HepG2 (cell line): ENCODE measurements around the gene ESYT3. TPM values are rescaled to one million over a fixed set of nuclear protein-coding genes. Genes with fewer than 3 reads are reported as not detected.

ENCODE experiments used
- ATAC-seq: fragments of 200-7000 bp; cut with Tn5 transposase; 3 replicates; pipeline ENCODE4 v1.9.1; 2020; ENCODE audit warnings: mild to moderate bottlenecking, moderate library complexity
- BruUV-seq: library from RNA; stranded (reverse); fragments of 400-500 nt; replicated peaks from 2 replicates; lab custom pipeline; 2021; lab: Mats Ljungman, UMichigan
- CTCF ChIA-PET: fragments of 300-600 bp; formaldehyde crosslinking; extraction: SDS; loops from one replicate; lab custom pipeline; 2021; ENCODE audit warnings: low total read pairs, inconsistent platforms, low intra/inter-chr PET ratio; lab: Yijun Ruan, JAX
- POLR2A ChIA-PET: fragments of 350-600 bp; sonication (Branson Sonifier 250); formaldehyde crosslinking; loops from one replicate; lab custom pipeline; 2020; ENCODE audit warnings: antibody characterized with exemption, inconsistent platforms; lab: Yijun Ruan, JAX
- DNase-seq: peaks from one replicate; pipeline ENCODE4 v3.0.0-alpha.2; 2015; ENCODE audit warnings: low spot score
- FAIRE-seq: peaks from 3 replicates; lab custom pipeline; 2011; peaks lifted over from hg19 to GRCh38; lab: Jason Lieb, UNC
- H2AFZ ChIP-seq: one replicate; pipeline ENCODE4 v1.6.1; 2011; ENCODE audit warnings: low read length, inconsistent platforms
- H3K27ac ChIP-seq: fragments of 300-600 bp; 3 replicates; pipeline ENCODE4 v1.8.0; 2011; ENCODE audit warnings: mixed run types, mild to moderate bottlenecking, mixed read lengths, low read length, inconsistent platforms; ENCODE audit not compliant: insufficient read depth; ENCODE audit errors: extremely low read length
- H3K27me3 ChIP-seq, 2 experiments: fragments of 200-600 bp in 1 of 2; 2 replicates in 1 of 2; 3 replicates in 1 of 2; pipeline versions ENCODE4 v1.6.0 to v1.8.0; 2011; ENCODE audit warnings: low read length in 2 of 2, mild to moderate bottlenecking in 2 of 2, moderate library complexity in 2 of 2, inconsistent platforms in 1 of 2; ENCODE audit not compliant: insufficient read depth in 2 of 2, control insufficient read depth in 1 of 2
- H3K36me3 ChIP-seq, 2 experiments: fragments of 200-600 bp in 1 of 2; replicated peaks in 1 of 2; 2 replicates in 1 of 2; 3 replicates in 1 of 2; pipeline versions ENCODE4 v1.5.1 to v1.8.0; 2011; ENCODE audit warnings: low read length in 2 of 2, inconsistent platforms in 1 of 2; ENCODE audit not compliant: insufficient read depth in 2 of 2, control insufficient read depth in 1 of 2
- H3K4me1 ChIP-seq: 2 replicates; pipeline ENCODE4 v1.5.1; 2012; ENCODE audit warnings: low read length, inconsistent platforms; ENCODE audit not compliant: insufficient read depth
- H3K4me2 ChIP-seq: 2 replicates; pipeline ENCODE4 v1.6.0; 2011; ENCODE audit warnings: low read depth, low read length, inconsistent platforms
- H3K4me3 ChIP-seq, 3 experiments: fragments of 200-600 bp in 1 of 3; sonication (generic), shearing (Covaris generic) in 1 of 3; replicated peaks in 1 of 3; 2 replicates each; pipeline ENCODE4 v1.5.1; 2011 to 2016; ENCODE audit warnings: low read length in 3 of 3, inconsistent platforms in 2 of 3, low read depth in 2 of 3, mild to moderate bottlenecking in 2 of 3, control low read depth in 1 of 3, mixed read lengths in 1 of 3; ENCODE audit not compliant: insufficient read depth in 1 of 3
- H3K79me2 ChIP-seq: one replicate; pipeline ENCODE4 v1.6.1; 2011; ENCODE audit warnings: low read length, inconsistent platforms; ENCODE audit not compliant: insufficient read depth
- H3K9ac ChIP-seq: 2 replicates; pipeline ENCODE4 v1.6.0; 2011; ENCODE audit warnings: mild to moderate bottlenecking, low read depth, low read length, inconsistent platforms; ENCODE audit not compliant: insufficient read depth
- H3K9me3 ChIP-seq: 2 replicates; pipeline ENCODE4 v1.5.1; 2012; ENCODE audit warnings: mild to moderate bottlenecking, low read length
- H4K20me1 ChIP-seq: 2 replicates; pipeline ENCODE4 v1.6.0; 2011; ENCODE audit warnings: inconsistent platforms, mild to moderate bottlenecking, low read length, moderate library complexity; ENCODE audit not compliant: insufficient read depth
- DPF2 ChIP-seq: sonication (generic); formaldehyde crosslinking; IDR thresholded peaks from 2 replicates; pipeline ENCODE4 v1.4.0; 2020; ENCODE audit warnings: mild to moderate bottlenecking, low read depth, missing genetic modification reagents, borderline replicate concordance
- FOXJ3 ChIP-seq: sonication (generic); formaldehyde crosslinking; IDR thresholded peaks from 2 replicates; pipeline ENCODE4 v1.4.0; 2020; ENCODE audit warnings: missing genetic modification reagents, mild to moderate bottlenecking, borderline replicate concordance
- HNF4A ChIP-seq: sonication (generic); formaldehyde crosslinking; IDR thresholded peaks from 2 replicates; pipeline ENCODE4 v1.4.0; 2020; ENCODE audit warnings: missing genetic modification reagents
- HNF4G ChIP-seq, 2 experiments: sonication (generic) in 1 of 2; formaldehyde crosslinking in 1 of 2; IDR thresholded peaks; 2 replicates each; pipeline versions ENCODE4 v1.4.0 to v1.6.1; 2011 to 2020; ENCODE audit warnings: borderline replicate concordance in 2 of 2, low read depth in 2 of 2, mild to moderate bottlenecking in 2 of 2, low read length in 1 of 2, missing genetic modification reagents in 1 of 2, moderate library complexity in 1 of 2
- HNRNPL ChIP-seq: fragments of 200-400 bp; formaldehyde crosslinking; IDR thresholded peaks from 2 replicates; pipeline ENCODE4 v1.6.1; 2017; ENCODE audit warnings: mild to moderate bottlenecking, low read depth, low read length
- KDM2A ChIP-seq: sonication (generic); formaldehyde crosslinking; IDR thresholded peaks from 2 replicates; pipeline ENCODE4 v1.4.0; 2020; ENCODE audit warnings: low read depth, missing genetic modification reagents, borderline replicate concordance
- KDM4B ChIP-seq: sonication (generic); formaldehyde crosslinking; IDR thresholded peaks from 2 replicates; pipeline ENCODE4 v1.4.0; 2020; ENCODE audit warnings: missing genetic modification reagents
- KLF11 ChIP-seq: IDR thresholded peaks from 2 replicates; pipeline ENCODE4 v1.6.1; 2016; ENCODE audit warnings: missing compliant biosample characterization
- MBNL3 ChIP-seq: fragments of 250-450 bp; sonication (Bioruptor Pico); conservative IDR thresholded peaks from 2 replicates; pipeline ENCODE4 v1.8.0; 2022; ENCODE audit warnings: mild to moderate bottlenecking, inconsistent platforms
- PAWR ChIP-seq: sonication (generic); formaldehyde crosslinking; IDR thresholded peaks from 2 replicates; pipeline ENCODE4 v1.4.0; 2020; ENCODE audit warnings: missing genetic modification reagents, mild to moderate bottlenecking, borderline replicate concordance
- POGZ ChIP-seq: sonication (generic); formaldehyde crosslinking; IDR thresholded peaks from 2 replicates; pipeline ENCODE4 v1.4.0; 2020; ENCODE audit warnings: mild to moderate bottlenecking, missing genetic modification reagents
- RAD21 ChIP-seq: fragments of 450-650 bp; formaldehyde crosslinking; IDR thresholded peaks from 2 replicates; pipeline ENCODE4 v1.5.0; 2020; ENCODE audit warnings: mild to moderate bottlenecking
- RBFOX2 ChIP-seq: fragments of 200-400 bp; formaldehyde crosslinking; IDR thresholded peaks from 2 replicates; pipeline ENCODE4 v1.6.1; 2017; ENCODE audit warnings: low read depth, mild to moderate bottlenecking, low read length
- SATB2 ChIP-seq: sonication (generic); formaldehyde crosslinking; IDR thresholded peaks from 2 replicates; pipeline ENCODE4 v1.5.0; 2020; ENCODE audit warnings: missing genetic modification reagents
- SOX6 ChIP-seq, 2 experiments: fragments of 450-650 bp in 1 of 2; sonication (generic) in 1 of 2; formaldehyde crosslinking in 1 of 2; IDR thresholded peaks; 2 replicates each; pipeline versions ENCODE4 v1.4.0 to v1.6.1; 2017 to 2020; ENCODE audit warnings: antibody characterized with exemption in 1 of 2, mild to moderate bottlenecking in 1 of 2, missing genetic modification reagents in 1 of 2
- TARDBP ChIP-seq: sonication (generic); formaldehyde crosslinking; IDR thresholded peaks from 2 replicates; pipeline ENCODE4 v1.8.0; 2022; ENCODE audit warnings: mild to moderate bottlenecking, missing genetic modification reagents
- ZMAT3 ChIP-seq: sonication (generic); formaldehyde crosslinking; conservative IDR thresholded peaks from 2 replicates; pipeline ENCODE4 v1.7.0; 2021; ENCODE audit warnings: missing genetic modification reagents
- ZNF790 ChIP-seq: sonication (generic); formaldehyde crosslinking; IDR thresholded peaks from 2 replicates; pipeline ENCODE4 v1.8.0; 2022; ENCODE audit warnings: missing genetic modification reagents, mild to moderate bottlenecking, borderline replicate concordance
- WGBS: methylation state at CpG from one replicate; pipeline ENCODE4 v1.1.6; 2017; ENCODE audit warnings: low lambda C conversion rate; 5-methylcytosine and 5-hydroxymethylcytosine counted together
- in situ Hi-C: cut with HindIII; loops from 2 replicates; pipeline ENCODE4 v1.10.0; 2017; ENCODE audit warnings: low pct_unique_long_range_greater_than_20kb; ENCODE audit not compliant: extremely low pct_ligation_motif_present
- intact Hi-C: fragments of 100-400 bp; cut with micrococcal nuclease; formaldehyde crosslinking; loops from one replicate; pipeline ENCODE4 v1.10.0; 2022; ENCODE audit not compliant: unreplicated experiment
- polyA plus RNA-seq, 8 experiments: library from polyadenylated mRNA; depleted of rRNA in 3 of 8; stranded (reverse) in 7 of 8; unstranded in 1 of 8; fragments of >200 nt; fragmentation: Illumina TruSeq in 4 of 8; extraction: Trizol in 4 of 8; gene quantifications; 2 replicates each; pipeline versions ENCODE4 v1.2.1 to v1.2.3, GENCODE V29; 2011 to 2016; ENCODE audit warnings: low read depth in 4 of 8, missing spikeins in 1 of 8, mixed read lengths in 1 of 8; ENCODE audit not compliant: insufficient read depth in 1 of 8
- total RNA-seq, 5 experiments: library from RNA; depleted of rRNA; stranded (reverse); fragments of >200 nt; fragmentation: Illumina TruSeq; extraction: Trizol; gene quantifications; 2 replicates each; pipeline ENCODE4 v1.2.3, GENCODE V29; 2016; ENCODE audit warnings: low read depth in 1 of 5
- TF ChIP-seq, protein P1 (sequence below): sonication (generic); formaldehyde crosslinking; IDR thresholded peaks from 2 replicates; pipeline ENCODE4 v1.5.1; 2020; ENCODE audit warnings: mild to moderate bottlenecking, missing genetic modification reagents
- TF ChIP-seq, protein P2 (sequence below): sonication (generic); formaldehyde crosslinking; IDR thresholded peaks from 2 replicates; pipeline ENCODE4 v1.5.0; 2020; ENCODE audit warnings: mild to moderate bottlenecking, missing genetic modification reagents

The ESYT3 gene
- total and polyA plus RNA-seq, 2 of the 13 experiments (the other 11 are each of a cell fraction or from before 2014, with no cell fraction given), result 1.5 to 4.1 TPM

DNA sequence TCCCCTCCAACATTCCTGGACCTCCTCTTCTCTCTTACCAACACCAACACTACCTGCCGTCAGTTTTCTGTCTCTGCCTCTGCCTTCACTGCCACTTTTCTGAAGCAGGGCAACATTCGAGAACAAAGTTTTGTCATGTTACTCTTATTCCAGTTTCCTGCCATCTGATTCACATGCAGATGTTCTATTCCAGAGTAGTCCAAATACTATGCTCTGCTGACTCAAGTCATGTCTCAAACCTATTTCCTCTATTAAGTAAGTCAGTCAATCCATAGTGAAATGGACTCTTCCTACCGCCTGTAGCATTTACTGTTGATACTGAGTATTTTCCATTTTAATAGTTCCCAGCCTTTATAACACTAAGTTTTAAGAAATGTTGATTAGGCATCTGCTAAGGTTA, 43.4 kb downstream of the ESYT3 start:
- Histone ChIP-seq H3K4me2 (no peak overlapping the region), H3K4me3 (no peak overlapping the region), H3K27ac (no peak overlapping the region), H2AFZ (no peak overlapping the region), H3K4me1 (no peaks in the 10 kb centered on the region), H3K27me3 (no peaks in the 10 kb centered on the region), H3K79me2 (no peaks in the 10 kb centered on the region), H3K9me3 (no peaks in the 10 kb centered on the region), H4K20me1 (no peaks in the 10 kb centered on the region), H3K36me3 (no peaks in the 10 kb centered on the region), H3K9ac (no peak overlapping the region)
- CTCF ChIA-PET, result no interaction called here
- TF ChIP-seq HNF4A (no peak), PAWR (CRISPR knock-in tag) (no peak), TARDBP (CRISPR knock-in tag) (no peak), SOX6 (IDR thresholded peaks at IDR 0.05) (no peak), SOX6 (CRISPR knock-in tag; IDR thresholded peaks at IDR 0.05) (no peak), RAD21 (CRISPR knock-in tag) (no peak), KDM4B (CRISPR knock-in tag) (no peak), SATB2 (CRISPR knock-in tag) (no peak), HNRNPL (no peak), KDM2A (CRISPR knock-in tag) (no peak), POGZ (CRISPR knock-in tag) (no peak), ZNF790 (CRISPR knock-in tag) (no peak), MBNL3 (CRISPR knock-in tag) (no peak), HNF4G (IDR thresholded peaks at IDR 0.05; ENCODE audit: borderline replicate concordance, low read depth, low read length) (no peak), HNF4G (CRISPR knock-in tag; IDR thresholded peaks at IDR 0.05; ENCODE audit: borderline replicate concordance, low read depth) (no peak), DPF2 (no peak), FOXJ3 (no peak), ZMAT3 (no peak), KLF11 (CRISPR knock-in tag) (no peak), RBFOX2 (no peak)
- TF ChIP-seq, protein P1, sequence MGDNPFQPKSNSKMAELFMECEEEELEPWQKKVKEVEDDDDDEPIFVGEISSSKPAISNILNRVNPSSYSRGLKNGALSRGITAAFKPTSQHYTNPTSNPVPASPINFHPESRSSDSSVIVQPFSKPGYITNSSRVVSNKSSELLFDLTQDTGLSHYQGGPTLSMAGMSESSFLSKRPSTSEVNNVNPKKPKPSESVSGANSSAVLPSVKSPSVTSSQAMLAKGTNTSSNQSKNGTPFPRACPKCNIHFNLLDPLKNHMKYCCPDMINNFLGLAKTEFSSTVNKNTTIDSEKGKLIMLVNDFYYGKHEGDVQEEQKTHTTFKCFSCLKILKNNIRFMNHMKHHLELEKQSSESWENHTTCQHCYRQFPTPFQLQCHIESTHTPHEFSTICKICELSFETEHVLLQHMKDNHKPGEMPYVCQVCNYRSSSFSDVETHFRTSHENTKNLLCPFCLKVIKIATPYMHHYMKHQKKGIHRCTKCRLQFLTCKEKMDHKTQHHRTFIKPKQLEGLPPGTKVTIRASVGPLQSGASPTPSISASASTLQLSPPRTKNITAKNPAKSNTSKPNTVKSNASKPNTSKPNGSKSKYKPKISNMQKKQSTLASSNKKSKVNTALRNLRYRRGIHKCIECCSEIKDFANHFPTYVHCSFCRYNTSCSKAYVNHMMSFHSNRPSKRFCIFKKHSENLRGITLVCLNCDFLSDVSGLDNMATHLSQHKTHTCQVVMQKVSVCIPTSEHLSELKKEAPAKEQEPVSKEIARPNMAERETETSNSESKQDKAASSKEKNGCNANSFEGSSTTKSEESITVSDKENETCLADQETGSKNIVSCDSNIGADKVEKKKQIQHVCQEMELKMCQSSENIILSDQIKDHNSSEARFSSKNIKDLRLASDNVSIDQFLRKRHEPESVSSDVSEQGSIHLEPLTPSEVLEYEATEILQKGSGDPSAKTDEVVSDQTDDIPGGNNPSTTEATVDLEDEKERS, result no peak
- TF ChIP-seq, protein P2, sequence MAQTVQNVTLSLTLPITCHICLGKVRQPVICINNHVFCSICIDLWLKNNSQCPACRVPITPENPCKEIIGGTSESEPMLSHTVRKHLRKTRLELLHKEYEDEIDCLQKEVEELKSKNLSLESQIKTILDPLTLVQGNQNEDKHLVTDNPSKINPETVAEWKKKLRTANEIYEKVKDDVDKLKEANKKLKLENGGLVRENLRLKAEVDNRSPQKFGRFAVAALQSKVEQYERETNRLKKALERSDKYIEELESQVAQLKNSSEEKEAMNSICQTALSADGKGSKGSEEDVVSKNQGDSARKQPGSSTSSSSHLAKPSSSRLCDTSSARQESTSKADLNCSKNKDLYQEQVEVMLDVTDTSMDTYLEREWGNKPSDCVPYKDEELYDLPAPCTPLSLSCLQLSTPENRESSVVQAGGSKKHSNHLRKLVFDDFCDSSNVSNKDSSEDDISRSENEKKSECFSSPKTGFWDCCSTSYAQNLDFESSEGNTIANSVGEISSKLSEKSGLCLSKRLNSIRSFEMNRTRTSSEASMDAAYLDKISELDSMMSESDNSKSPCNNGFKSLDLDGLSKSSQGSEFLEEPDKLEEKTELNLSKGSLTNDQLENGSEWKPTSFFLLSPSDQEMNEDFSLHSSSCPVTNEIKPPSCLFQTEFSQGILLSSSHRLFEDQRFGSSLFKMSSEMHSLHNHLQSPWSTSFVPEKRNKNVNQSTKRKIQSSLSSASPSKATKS (CRISPR knock-in tag), result no peak
- POLR2A ChIA-PET, result no interaction called here
- FAIRE-seq (no peak), DNase-seq (no peak), ATAC-seq (no peak)
- no TSS peak for BruUV-seq
- WGBS, result 93% methylated on average over 3 of the region's 3 CpGs
- in situ Hi-C loops (no loop called here), intact Hi-C loops (loop anchor here (2.0 kb wide), 1 partner anchor 117 kb away; the partner anchor contains the start of gene CEP70)
